Measurements from ENCODE around the gene AP2B1.

Gene AP2B1

GRCh38 chr17:35728551-35728950, 141.4 kb downstream of the AP2B1 start:
- FAIRE-seq: no peak
- DNase-seq (ENCODE audit: low spot score): no peak

- FAIRE-seq (no peak), DNase-seq (ENCODE audit: low spot score) (no peak)
Observed at GRCh38 chr17:35729405-35729833, 142.3 kb downstream of the AP2B1 start.

GRCh38 chr17:35730400-35731005, 143.4 kb downstream of the AP2B1 start:
- FAIRE-seq (no peak), DNase-seq (ENCODE audit: low spot score) (no peak)

GRCh38 chr17:35731239-35731916, 144.3 kb downstream of the AP2B1 start, which contains the start of gene RASL10B:
RASL10B (plus strand) TSS chr17:35731639; CDS start chr17:35735185, 3,546 bp downstream.
- no peak for FAIRE-seq
- DNase-seq (ENCODE audit: low spot score): peak; percentile 89

- FAIRE-seq: no peak
- DNase-seq (ENCODE audit: low spot score): peak; percentile 46
Observed at GRCh38 chr17:35731917-35732805, 145.0 kb downstream of the AP2B1 start.

GRCh38 chr17:35732806-35733136, 145.6 kb downstream of the AP2B1 start:
- FAIRE-seq (no peak), DNase-seq (ENCODE audit: low spot score) (no peak)

- no peak for FAIRE-seq
- no peak for DNase-seq (ENCODE audit: low spot score)
Observed at GRCh38 chr17:35733366-35733765, 146.2 kb downstream of the AP2B1 start.

GRCh38 chr17:35734396-35734795, 147.3 kb downstream of the AP2B1 start:
- DNase-seq (ENCODE audit: low spot score) (no peak), FAIRE-seq (no peak)

- no peak for FAIRE-seq
Observed at GRCh38 chr17:35735036-35735805, 148.1 kb downstream of the AP2B1 start.

GRCh38 chr17:35736236-35736635, 149.1 kb downstream of the AP2B1 start:
- DNase-seq (ENCODE audit: low spot score) (no peak), FAIRE-seq (no peak)

More at GRCh38 chr17:35735036-35735805, 148.1 kb downstream of the AP2B1 start:
- no peak for DNase-seq (ENCODE audit: low spot score)

- FAIRE-seq: no peak
- no peak for DNase-seq (ENCODE audit: low spot score)
Observed at GRCh38 chr17:35738519-35739133, 151.5 kb downstream of the AP2B1 start.

- FAIRE-seq (no peak), DNase-seq (ENCODE audit: low spot score) (no peak)
Observed at GRCh38 chr17:35740216-35740615, 153.1 kb downstream of the AP2B1 start.

- FAIRE-seq (no peak), DNase-seq (ENCODE audit: low spot score) (no peak)
Observed at GRCh38 chr17:35740997-35741931, 154.1 kb downstream of the AP2B1 start.

GRCh38 chr17:35742496-35742895, 155.4 kb downstream of the AP2B1 start:
- no peak for DNase-seq (ENCODE audit: low spot score)
- FAIRE-seq: no peak

- no peak for FAIRE-seq
- no peak for DNase-seq (ENCODE audit: low spot score)
Observed at GRCh38 chr17:35742896-35743477, 155.9 kb downstream of the AP2B1 start.

- FAIRE-seq (no peak), DNase-seq (ENCODE audit: low spot score) (peak; percentile 57)
Observed at GRCh38 chr17:35743626-35744328, 156.7 kb downstream of the AP2B1 start.

GRCh38 chr17:35744830-35745229, 157.7 kb downstream of the AP2B1 start:
- DNase-seq (ENCODE audit: low spot score) (no peak), FAIRE-seq (no peak)

- FAIRE-seq: no peak
Observed at GRCh38 chr17:35745246-35745645, 158.1 kb downstream of the AP2B1 start.

More at GRCh38 chr17:35745246-35745645, 158.1 kb downstream of the AP2B1 start:
- no peak for DNase-seq (ENCODE audit: low spot score)

Measured in urothelium cell line (cell line).